Right kidney (tissue), 1 donor: Measurements from ENCODE around the gene TRPV2.

Experiments
- DNase-seq: peaks from one replicate; pipeline ENCODE4 v3.0.0-alpha.2; 2016

Gene TRPV2

DNA sequence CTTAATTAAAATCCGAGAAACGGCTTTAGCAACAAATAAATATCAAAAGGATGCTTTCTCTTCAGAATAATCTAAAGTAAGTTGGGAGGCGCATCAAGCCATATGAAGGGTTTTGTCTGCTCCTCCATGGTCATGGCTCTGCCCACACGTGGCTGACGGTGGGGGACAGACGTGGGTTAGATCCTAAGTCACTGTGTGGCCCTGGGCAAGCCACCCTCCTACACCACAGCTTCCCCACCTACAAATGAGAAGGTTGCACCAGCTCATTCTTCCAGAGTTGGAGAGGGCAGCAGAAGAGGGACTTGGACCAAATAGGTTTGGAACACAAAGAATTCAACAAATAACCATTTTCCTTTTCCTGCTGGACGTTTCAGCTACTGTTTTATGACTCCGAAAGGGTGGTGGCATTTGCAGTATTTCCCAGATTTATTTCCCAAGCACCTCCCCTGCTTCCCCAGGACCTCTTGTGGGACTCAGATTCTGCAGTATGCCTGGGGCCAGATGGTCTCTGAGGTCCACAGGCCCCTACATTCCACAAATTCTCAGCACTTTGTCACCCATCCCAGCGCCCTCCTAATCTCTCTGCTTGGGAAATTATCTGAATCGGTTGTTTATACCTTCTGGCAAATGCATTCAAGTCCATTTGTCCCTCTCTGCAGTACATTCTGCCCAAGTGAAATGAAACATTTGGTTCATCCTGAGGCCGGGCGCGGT, 58.8 kb downstream of the TRPV2 start:
- DNase-seq, result no peak

DNA sequence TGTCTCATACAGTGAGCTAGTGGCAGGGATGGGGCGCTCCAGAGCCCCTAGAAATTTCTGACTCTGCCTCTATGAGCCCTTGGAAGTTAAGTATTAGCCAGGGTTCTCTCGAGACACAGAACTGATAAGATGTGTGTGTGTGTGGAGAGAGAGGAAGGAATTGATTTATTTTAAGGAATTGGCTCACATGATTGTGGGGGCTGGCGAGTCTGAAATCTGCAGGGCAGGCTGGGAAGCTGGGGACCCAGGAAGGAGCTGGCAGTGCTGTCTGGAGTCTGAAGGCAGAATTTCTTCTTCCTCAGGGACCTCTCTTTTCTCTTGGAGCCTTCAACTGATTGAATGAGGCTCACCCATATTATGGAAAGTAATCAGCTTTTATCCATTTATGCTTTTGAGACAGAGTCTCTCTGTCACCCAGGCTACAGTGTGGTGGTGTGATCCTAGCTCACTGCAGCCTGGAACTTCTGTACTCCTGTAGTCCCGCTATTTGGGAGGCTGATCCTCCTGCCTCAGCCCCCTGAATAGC, 59.9 kb downstream of the TRPV2 start:
- no peak for DNase-seq

- DNase-seq, result no peak
These were observed 61.9 kb downstream of the TRPV2 start for GRCh38 chr17:16477255-16477654.

GRCh38 chr17:16477666-16478065, 62.3 kb downstream of the TRPV2 start:
- DNase-seq, result no peak

DNA sequence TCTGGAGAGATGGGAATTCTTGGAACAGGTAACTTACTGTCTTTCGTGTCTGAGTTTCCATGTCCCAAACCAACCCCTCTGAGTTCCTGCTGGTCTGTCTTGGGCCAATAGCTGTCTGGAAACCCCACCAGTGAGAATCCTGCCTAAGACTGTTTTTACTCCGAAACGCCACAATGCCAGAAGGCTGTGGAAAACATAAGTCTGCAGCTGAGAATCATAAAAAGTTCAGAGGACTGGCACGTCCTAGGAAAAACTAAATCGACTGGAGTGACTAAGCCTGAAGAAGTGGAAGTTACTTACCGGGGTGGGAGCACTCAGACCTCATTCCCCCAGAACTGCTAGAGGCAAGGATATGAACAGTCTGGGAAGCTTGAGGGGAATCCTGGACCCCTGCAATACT, 63.3 kb downstream of the TRPV2 start:
- no peak for DNase-seq

DNA sequence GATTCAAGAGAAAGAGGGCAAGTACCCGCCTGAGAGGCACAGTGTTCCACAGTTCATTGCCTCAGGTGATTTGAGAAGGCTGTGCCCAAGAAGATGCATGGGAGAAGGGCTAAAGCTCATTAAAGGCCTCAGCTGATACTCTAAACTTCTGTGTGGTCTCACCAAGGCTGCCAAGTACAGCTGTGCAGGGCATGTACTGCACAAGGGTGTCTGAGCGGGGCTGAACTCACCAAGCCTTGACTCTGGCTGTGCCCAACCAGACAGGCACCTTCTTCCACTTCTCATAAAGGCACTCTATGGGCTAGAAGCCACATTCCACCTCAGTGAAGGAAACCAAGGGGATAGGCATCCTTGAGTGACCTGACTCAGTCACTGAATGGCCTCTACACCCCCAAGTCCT, 63.9 kb downstream of the TRPV2 start:
- DNase-seq, result no peak

DNA sequence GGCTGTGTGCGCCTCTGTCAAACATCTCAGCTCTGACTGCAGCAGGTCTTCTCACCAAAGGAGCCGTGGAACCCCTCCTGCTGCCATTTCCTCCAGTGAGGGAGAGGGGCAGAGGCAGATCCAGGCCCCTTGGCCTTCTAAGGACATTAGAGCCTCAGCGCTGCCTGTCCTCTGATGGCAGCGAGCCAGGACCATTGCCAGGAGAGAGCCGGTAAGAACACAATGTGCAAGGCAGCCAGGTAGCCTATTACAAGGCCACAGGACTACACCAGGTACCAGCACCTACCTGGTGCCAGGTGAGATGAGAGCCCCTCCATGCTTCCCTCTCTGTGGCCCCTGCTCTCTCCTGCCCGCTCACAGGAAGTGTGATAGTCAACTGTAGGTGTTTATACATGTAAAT, 65.6 kb downstream of the TRPV2 start:
- DNase-seq, result no peak

- no peak for DNase-seq
These were observed 66.9 kb downstream of the TRPV2 start for GRCh38 chr17:16482253-16482652.

- DNase-seq, result no peak
These were observed 67.8 kb downstream of the TRPV2 start for GRCh38 chr17:16483021-16483645.

DNA sequence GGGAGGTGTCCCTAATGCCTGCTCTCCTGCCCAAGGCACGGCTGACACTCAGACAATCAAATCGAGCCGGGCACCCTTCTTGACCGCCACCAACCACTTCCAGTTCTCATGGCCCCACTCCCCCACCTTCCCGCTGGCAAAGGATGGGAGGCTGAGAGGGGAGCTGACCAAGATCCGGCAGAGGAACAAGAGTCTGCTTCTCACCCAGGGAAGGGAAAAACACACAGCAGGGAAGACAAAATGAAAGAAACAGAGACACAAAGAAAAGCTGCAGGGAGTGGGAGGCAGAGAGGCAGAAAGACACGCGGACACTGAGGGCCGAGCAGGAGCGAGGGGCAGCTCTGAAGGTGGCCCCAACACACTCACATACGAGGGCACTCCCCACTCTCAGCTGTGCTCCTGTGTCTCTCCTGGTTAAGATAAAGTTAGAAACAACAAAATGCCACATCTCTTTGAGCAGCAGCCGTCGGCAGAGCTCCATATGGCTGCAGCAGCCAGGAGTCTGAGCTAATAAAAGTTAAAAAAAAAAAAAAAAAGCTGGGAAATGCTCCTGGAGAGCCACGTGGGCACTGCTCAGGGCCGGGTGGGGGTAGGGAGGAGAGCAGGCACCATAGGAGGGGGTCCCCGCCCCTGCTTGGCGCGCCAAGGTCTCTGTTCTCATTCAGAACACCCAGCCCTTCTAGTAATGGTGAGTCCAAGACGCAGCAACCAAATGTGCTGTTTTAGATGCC, 69.2 kb downstream of the TRPV2 start:
- no peak for DNase-seq
